ENCODE measurements around the gene LMBRD1.

GRCh38 chr6:69841862-69842261, 45.1 kb upstream of the LMBRD1 start:
- TF ChIP-seq CTCF (IDR thresholded peaks at IDR 0.05; ENCODE audit: poor library complexity) (no peak), EZH2 (IDR thresholded peaks at IDR 0.05; ENCODE audit: borderline replicate concordance) (no peak)

All from hepatocyte (in vitro differentiated cells).